Ovary (tissue), 3 donors: Measurements from ENCODE around the gene CDK5RAP2.

Source experiments
- CTCF ChIP-seq, 3 donors: fragments of 450-650 bp in 2 of 3; fragments of 200-600 bp in 1 of 3; IDR thresholded peaks; one replicate each; pipeline versions ENCODE4 v1.5.1 to v1.8.0; 2016 to 2022; ENCODE audit warnings: antibody characterized with exemption in 3 of 3, mild to moderate bottlenecking in 1 of 3
- EP300 ChIP-seq: sonication (generic); formaldehyde crosslinking; IDR thresholded peaks from one replicate; pipeline ENCODE4 v1.6.1; 2017; ENCODE audit warnings: antibody characterized with exemption
- POLR2A ChIP-seq: fragments of 450-650 bp; IDR thresholded peaks from one replicate; pipeline ENCODE4 v1.6.1; 2017; ENCODE audit warnings: antibody characterized with exemption, mild to moderate bottlenecking, moderate library complexity
- donor health status: DM: no; HTN: no; CAD: no.

- no peak for TF ChIP-seq CTCF (IDR thresholded peaks at IDR 0.05)
- TF ChIP-seq EP300: no peak
- TF ChIP-seq POLR2A: no peak
Observed at GRCh38 chr9:120442308-120442995, 137.5 kb downstream of the CDK5RAP2 start.
